K562 (cell line): ENCODE data around the gene LEAP2. TPM values are rescaled to one million over a fixed set of nuclear protein-coding genes. Genes with fewer than 3 reads are reported as not detected.
A peak's percentile ranks its signal among the peaks of the same experiment; 100 is the strongest.

Source experiments
- ATF3 ChIP-seq, 2 experiments: fragments of 450-650 bp in 1 of 2; sonication (generic) in 1 of 2; formaldehyde crosslinking in 1 of 2; IDR thresholded peaks in 1 of 2; conservative IDR thresholded peaks in 1 of 2; 2 replicates each; pipeline versions ENCODE4 v1.6.1 to v1.8.1; 2016 to 2023; ENCODE audit warnings: mild to moderate bottlenecking in 2 of 2, moderate library complexity in 2 of 2, inconsistent platforms in 1 of 2, missing genetic modification reagents in 1 of 2
- MCM3 ChIP-seq: fragments of 450-650 bp; IDR thresholded peaks from 2 replicates; pipeline ENCODE4 v1.6.1; 2016
- MTA3 ChIP-seq: fragments of 450-650 bp; formaldehyde crosslinking; IDR thresholded peaks from 2 replicates; pipeline ENCODE4 v1.6.1; 2017; ENCODE audit warnings: mild to moderate bottlenecking, borderline replicate concordance
- NR1H2 ChIP-seq: sonication (generic); formaldehyde crosslinking; IDR thresholded peaks from 2 replicates; pipeline ENCODE4 v1.4.0; 2020; ENCODE audit warnings: mild to moderate bottlenecking, missing genetic modification reagents
- SIN3A ChIP-seq, 2 experiments: fragments of 150-350 bp in 1 of 2; IDR thresholded peaks; 2 replicates each; pipeline ENCODE4 v1.6.1; 2011 to 2016; ENCODE audit warnings: borderline replicate concordance in 2 of 2, low read depth in 2 of 2, low read length in 2 of 2, mild to moderate bottlenecking in 2 of 2, moderate library complexity in 2 of 2; ENCODE audit not compliant: control insufficient read depth in 1 of 2
- SMARCC2 ChIP-seq: fragments of 450-650 bp; IDR thresholded peaks from 2 replicates; pipeline ENCODE4 v1.6.1; 2017; ENCODE audit warnings: antibody characterized with exemption, moderate library complexity, mild to moderate bottlenecking, low read depth
- TAF9B ChIP-seq: fragments of 450-650 bp; IDR thresholded peaks from 2 replicates; pipeline ENCODE4 v1.6.1; 2018; ENCODE audit warnings: mild to moderate bottlenecking; ENCODE audit not compliant: partially characterized antibody
- ZKSCAN1 ChIP-seq: fragments of 150-350 bp; IDR thresholded peaks from 2 replicates; pipeline ENCODE4 v1.6.1; 2016; ENCODE audit warnings: low read depth, low read length
- ZNF224 ChIP-seq: sonication (generic); formaldehyde crosslinking; IDR thresholded peaks from 2 replicates; pipeline ENCODE4 v1.8.0; 2022; ENCODE audit warnings: mild to moderate bottlenecking, missing genetic modification reagents
- ZNF589 ChIP-seq: fragments of 200-800 bp; sonication (Bioruptor generic); IDR thresholded peaks from 2 replicates; pipeline ENCODE4 v1.6.1; 2016; ENCODE audit warnings: low read depth, missing genetic modification characterization, missing compliant biosample characterization
- polyA plus RNA-seq, 8 experiments: library from polyadenylated mRNA; depleted of rRNA in 4 of 8; stranded (reverse) in 5 of 8; unstranded in 3 of 8; fragments of >200 nt; fragmentation: Nextera tagmentation in 2 of 8; fragmentation: Illumina TruSeq in 1 of 8; extraction: Ambion mirVana in 2 of 8; extraction: Trizol in 1 of 8; gene quantifications; 2 replicates each; pipeline versions ENCODE4 v1.2.1 to v1.2.3, GENCODE V29; 2011 to 2014; ENCODE audit warnings: inconsistent platforms in 1 of 8, missing spikeins in 1 of 8
- total RNA-seq, 7 experiments: library from RNA; depleted of rRNA in 6 of 7; stranded (reverse); fragments of >200 nt in 6 of 7; fragmentation: Illumina TruSeq in 2 of 7; extraction: Trizol in 2 of 7; gene quantifications; 2 replicates each; pipeline versions ENCODE4 v1.2.1 to v1.2.3, GENCODE V29; 2011 to 2021; ENCODE audit warnings: low replicate concordance in 1 of 7
- TF ChIP-seq, protein P1 (sequence below): fragments of 200-800 bp; sonication (Bioruptor generic); IDR thresholded peaks from 2 replicates; pipeline ENCODE4 v1.6.1; 2017; ENCODE audit warnings: missing genetic modification characterization, missing compliant biosample characterization
- TF ChIP-seq, protein P2 (sequence below): fragments of 450-650 bp; IDR thresholded peaks from 2 replicates; pipeline ENCODE4 v1.6.1; 2018; ENCODE audit not compliant: partially characterized antibody
- TF ChIP-seq, protein P3 (sequence below): fragments of 450-650 bp; formaldehyde crosslinking; IDR thresholded peaks from 2 replicates; pipeline ENCODE4 v1.4.0; 2022; ENCODE audit warnings: mild to moderate bottlenecking, moderate library complexity
- TF ChIP-seq, protein P4 (sequence below): fragments of 150-350 bp; conservative IDR thresholded peaks from 2 replicates; pipeline ENCODE4 v1.6.1; 2014; ENCODE audit warnings: low read length

Gene LEAP2
- total and polyA plus RNA-seq, 9 of the 15 experiments (the other 6 are each of a cell fraction or from before 2014, with no cell fraction given): 1.1 to 5.6 (median 2.5) TPM

GRCh38 chr5:132866342-132867045 lies 7.0 kb upstream of the LEAP2 start, which contains the start of the genes GDF9 and UQCRQ (continued):
- TF ChIP-seq, protein P1, sequence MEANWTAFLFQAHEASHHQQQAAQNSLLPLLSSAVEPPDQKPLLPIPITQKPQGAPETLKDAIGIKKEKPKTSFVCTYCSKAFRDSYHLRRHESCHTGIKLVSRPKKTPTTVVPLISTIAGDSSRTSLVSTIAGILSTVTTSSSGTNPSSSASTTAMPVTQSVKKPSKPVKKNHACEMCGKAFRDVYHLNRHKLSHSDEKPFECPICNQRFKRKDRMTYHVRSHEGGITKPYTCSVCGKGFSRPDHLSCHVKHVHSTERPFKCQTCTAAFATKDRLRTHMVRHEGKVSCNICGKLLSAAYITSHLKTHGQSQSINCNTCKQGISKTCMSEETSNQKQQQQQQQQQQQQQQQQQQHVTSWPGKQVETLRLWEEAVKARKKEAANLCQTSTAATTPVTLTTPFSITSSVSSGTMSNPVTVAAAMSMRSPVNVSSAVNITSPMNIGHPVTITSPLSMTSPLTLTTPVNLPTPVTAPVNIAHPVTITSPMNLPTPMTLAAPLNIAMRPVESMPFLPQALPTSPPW: peak; percentile 73
- TF ChIP-seq MTA3 (peak; percentile 81), MCM3 (no peak), ZNF589 (CRISPR knock-in tag) (no peak), SIN3A (IDR thresholded peaks at IDR 0.05; ENCODE audit: borderline replicate concordance in 2 of 2, control insufficient read depth in 1 of 2, low read depth in 2 of 2, low read length in 2 of 2) (peak; percentile 44 to 51; a peak in 2 of 4 replicates), SMARCC2 (no peak; the same call in 1 of the 2 replicates), TAF9B (peak; percentile 81), ZNF224 (CRISPR knock-in tag) (no peak), NR1H2 (CRISPR knock-in tag) (peak; percentile 97), ZKSCAN1 (peak; percentile 100), ATF3 (IDR thresholded peaks at IDR 0.05) (peak; percentile 74), ATF3 (CRISPR knock-in tag; conservative IDR thresholded peaks at IDR 0.05) (no peak)
- TF ChIP-seq, protein P2, sequence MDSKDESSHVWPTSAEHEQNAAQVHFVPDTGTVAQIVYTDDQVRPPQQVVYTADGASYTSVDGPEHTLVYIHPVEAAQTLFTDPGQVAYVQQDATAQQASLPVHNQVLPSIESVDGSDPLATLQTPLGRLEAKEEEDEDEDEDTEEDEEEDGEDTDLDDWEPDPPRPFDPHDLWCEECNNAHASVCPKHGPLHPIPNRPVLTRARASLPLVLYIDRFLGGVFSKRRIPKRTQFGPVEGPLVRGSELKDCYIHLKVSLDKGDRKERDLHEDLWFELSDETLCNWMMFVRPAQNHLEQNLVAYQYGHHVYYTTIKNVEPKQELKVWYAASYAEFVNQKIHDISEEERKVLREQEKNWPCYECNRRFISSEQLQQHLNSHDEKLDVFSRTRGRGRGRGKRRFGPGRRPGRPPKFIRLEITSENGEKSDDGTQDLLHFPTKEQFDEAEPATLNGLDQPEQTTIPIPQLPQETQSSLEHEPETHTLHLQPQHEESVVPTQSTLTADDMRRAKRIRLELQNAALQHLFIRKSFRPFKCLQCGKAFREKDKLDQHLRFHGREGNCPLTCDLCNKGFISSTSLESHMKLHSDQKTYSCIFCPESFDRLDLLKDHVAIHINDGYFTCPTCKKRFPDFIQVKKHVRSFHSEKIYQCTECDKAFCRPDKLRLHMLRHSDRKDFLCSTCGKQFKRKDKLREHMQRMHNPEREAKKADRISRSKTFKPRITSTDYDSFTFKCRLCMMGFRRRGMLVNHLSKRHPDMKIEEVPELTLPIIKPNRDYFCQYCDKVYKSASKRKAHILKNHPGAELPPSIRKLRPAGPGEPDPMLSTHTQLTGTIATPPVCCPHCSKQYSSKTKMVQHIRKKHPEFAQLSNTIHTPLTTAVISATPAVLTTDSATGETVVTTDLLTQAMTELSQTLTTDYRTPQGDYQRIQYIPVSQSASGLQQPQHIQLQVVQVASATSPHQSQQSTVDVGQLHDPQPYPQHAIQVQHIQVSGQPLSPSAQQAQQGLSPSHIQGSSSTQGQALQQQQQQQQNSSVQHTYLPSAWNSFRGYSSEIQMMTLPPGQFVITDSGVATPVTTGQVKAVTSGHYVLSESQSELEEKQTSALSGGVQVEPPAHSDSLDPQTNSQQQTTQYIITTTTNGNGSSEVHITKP: peak; percentile 99
- TF ChIP-seq, protein P3, sequence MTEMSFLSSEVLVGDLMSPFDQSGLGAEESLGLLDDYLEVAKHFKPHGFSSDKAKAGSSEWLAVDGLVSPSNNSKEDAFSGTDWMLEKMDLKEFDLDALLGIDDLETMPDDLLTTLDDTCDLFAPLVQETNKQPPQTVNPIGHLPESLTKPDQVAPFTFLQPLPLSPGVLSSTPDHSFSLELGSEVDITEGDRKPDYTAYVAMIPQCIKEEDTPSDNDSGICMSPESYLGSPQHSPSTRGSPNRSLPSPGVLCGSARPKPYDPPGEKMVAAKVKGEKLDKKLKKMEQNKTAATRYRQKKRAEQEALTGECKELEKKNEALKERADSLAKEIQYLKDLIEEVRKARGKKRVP (CRISPR knock-in tag): no peak
- TF ChIP-seq, protein P4, sequence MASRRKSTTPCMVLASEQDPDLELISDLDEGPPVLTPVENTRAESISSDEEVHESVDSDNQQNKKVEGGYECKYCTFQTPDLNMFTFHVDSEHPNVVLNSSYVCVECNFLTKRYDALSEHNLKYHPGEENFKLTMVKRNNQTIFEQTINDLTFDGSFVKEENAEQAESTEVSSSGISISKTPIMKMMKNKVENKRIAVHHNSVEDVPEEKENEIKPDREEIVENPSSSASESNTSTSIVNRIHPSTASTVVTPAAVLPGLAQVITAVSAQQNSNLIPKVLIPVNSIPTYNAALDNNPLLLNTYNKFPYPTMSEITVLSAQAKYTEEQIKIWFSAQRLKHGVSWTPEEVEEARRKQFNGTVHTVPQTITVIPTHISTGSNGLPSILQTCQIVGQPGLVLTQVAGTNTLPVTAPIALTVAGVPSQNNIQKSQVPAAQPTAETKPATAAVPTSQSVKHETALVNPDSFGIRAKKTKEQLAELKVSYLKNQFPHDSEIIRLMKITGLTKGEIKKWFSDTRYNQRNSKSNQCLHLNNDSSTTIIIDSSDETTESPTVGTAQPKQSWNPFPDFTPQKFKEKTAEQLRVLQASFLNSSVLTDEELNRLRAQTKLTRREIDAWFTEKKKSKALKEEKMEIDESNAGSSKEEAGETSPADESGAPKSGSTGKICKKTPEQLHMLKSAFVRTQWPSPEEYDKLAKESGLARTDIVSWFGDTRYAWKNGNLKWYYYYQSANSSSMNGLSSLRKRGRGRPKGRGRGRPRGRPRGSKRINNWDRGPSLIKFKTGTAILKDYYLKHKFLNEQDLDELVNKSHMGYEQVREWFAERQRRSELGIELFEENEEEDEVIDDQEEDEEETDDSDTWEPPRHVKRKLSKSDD: no peak
